ENCODE measurements around the gene RGL3.

DNA sequence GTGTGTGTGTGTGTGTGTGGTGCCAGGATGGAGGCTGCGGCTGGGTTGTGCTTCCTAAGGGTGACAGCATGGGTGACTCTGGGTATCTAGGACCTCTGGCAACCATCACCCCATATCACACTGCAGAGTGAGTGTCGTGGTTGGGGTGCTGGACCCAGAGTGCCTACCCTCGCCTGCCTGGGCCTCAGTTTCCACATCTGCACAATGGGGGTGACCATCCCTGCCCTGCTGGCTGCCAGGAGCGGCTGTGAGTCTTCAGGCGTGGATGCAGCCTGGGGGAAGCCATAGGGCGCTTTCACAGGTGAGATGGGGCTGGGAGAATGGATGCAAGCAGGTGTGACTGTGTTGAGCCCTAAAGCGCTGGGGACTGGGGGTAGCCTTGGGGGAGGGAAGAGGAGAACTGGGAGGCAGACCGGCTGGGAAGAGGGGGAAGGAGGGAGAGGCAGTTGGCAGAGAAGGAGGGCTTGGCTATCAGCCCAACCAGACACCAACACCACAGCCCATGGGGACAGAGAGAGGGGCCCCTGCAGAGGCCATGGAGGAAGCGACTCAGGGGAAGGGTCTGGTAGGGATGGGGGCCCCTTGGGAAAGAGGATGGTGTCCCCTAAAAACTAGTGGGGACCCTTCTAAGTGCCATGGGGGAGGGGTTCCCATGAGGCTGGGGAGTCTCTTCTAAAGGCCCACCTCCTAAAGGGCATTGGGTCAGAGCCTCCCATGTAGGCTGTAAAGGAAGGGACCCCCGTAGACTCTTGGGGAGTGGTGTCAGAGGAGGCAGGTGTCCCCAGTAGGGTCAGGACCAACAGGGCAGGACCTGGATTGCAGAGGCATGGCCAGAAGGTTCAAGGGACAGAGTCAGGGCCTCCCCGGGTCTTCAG, 62.2 kb downstream of the RGL3 start:
- TF ChIP-seq, protein P1, sequence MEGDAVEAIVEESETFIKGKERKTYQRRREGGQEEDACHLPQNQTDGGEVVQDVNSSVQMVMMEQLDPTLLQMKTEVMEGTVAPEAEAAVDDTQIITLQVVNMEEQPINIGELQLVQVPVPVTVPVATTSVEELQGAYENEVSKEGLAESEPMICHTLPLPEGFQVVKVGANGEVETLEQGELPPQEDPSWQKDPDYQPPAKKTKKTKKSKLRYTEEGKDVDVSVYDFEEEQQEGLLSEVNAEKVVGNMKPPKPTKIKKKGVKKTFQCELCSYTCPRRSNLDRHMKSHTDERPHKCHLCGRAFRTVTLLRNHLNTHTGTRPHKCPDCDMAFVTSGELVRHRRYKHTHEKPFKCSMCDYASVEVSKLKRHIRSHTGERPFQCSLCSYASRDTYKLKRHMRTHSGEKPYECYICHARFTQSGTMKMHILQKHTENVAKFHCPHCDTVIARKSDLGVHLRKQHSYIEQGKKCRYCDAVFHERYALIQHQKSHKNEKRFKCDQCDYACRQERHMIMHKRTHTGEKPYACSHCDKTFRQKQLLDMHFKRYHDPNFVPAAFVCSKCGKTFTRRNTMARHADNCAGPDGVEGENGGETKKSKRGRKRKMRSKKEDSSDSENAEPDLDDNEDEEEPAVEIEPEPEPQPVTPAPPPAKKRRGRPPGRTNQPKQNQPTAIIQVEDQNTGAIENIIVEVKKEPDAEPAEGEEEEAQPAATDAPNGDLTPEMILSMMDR (IDR thresholded peaks at IDR 0.05), result no peak
- TF ChIP-seq, protein P2, sequence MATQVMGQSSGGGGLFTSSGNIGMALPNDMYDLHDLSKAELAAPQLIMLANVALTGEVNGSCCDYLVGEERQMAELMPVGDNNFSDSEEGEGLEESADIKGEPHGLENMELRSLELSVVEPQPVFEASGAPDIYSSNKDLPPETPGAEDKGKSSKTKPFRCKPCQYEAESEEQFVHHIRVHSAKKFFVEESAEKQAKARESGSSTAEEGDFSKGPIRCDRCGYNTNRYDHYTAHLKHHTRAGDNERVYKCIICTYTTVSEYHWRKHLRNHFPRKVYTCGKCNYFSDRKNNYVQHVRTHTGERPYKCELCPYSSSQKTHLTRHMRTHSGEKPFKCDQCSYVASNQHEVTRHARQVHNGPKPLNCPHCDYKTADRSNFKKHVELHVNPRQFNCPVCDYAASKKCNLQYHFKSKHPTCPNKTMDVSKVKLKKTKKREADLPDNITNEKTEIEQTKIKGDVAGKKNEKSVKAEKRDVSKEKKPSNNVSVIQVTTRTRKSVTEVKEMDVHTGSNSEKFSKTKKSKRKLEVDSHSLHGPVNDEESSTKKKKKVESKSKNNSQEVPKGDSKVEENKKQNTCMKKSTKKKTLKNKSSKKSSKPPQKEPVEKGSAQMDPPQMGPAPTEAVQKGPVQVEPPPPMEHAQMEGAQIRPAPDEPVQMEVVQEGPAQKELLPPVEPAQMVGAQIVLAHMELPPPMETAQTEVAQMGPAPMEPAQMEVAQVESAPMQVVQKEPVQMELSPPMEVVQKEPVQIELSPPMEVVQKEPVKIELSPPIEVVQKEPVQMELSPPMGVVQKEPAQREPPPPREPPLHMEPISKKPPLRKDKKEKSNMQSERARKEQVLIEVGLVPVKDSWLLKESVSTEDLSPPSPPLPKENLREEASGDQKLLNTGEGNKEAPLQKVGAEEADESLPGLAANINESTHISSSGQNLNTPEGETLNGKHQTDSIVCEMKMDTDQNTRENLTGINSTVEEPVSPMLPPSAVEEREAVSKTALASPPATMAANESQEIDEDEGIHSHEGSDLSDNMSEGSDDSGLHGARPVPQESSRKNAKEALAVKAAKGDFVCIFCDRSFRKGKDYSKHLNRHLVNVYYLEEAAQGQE (IDR thresholded peaks at IDR 0.05; ENCODE audit: insufficient read depth in 1 of 2, low read depth in 2 of 2, low read length in 1 of 2), result no peak
